ENCODE data around the gene ADARB1.

GRCh38 chr21:45040157-45040711 is 34.1 kb upstream of the ADARB1 start:
- TF ChIP-seq FOXM1 (IDR thresholded peaks at IDR 0.05; ENCODE audit: borderline replicate concordance) (no peak), TARDBP (IDR thresholded peaks at IDR 0.05) (no peak), SP1 (IDR thresholded peaks at IDR 0.05) (no peak), ARNT (IDR thresholded peaks at IDR 0.05) (no peak), L3MBTL2 (conservative IDR thresholded peaks at IDR 0.05) (no peak), FOXK2 (IDR thresholded peaks at IDR 0.05) (no peak), ZNF384 (IDR thresholded peaks at IDR 0.05) (no peak)

Measured in HEK293T (cell line).